CD4-positive, CD25-positive, alpha-beta regulatory T cell (primary cell): ENCODE measurements around the gene ITGA11. TPM values are rescaled to one million over a fixed set of nuclear protein-coding genes. Genes with fewer than 3 reads are reported as not detected.
A peak's percentile ranks its signal among the peaks of the same experiment; 100 is the strongest.

Experiments used
- ATAC-seq, 2 donors: fragments of 150-1000 bp; cut with Tn5 transposase; one replicate each; pipeline ENCODE4 v1.10.0; 2021; ENCODE audit warnings: low read depth in 2 of 2, moderate number of reproducible peaks in 2 of 2, moderate library complexity in 1 of 2
- DNase-seq, 3 donors: peaks; one replicate each; pipeline versions ENCODE4 v3.0.0 to v3.0.0-alpha.2; 2012 to 2022; ENCODE audit warnings: mixed read lengths in 1 of 3
- H3K27ac ChIP-seq: one replicate; pipeline ENCODE4 v1.7.0; 2013; ENCODE audit warnings: mild to moderate bottlenecking, low read length; ENCODE audit not compliant: insufficient read depth, poor library complexity, severe bottlenecking
- H3K27me3 ChIP-seq: one replicate; pipeline ENCODE4 v1.7.0; 2013; ENCODE audit warnings: low read length; ENCODE audit not compliant: control insufficient read depth, insufficient read depth
- H3K36me3 ChIP-seq: one replicate; pipeline ENCODE4 v1.7.0; 2013; ENCODE audit warnings: mild to moderate bottlenecking, low read length, moderate library complexity; ENCODE audit not compliant: control insufficient read depth, insufficient read depth
- H3K4me1 ChIP-seq: 2 replicates; pipeline ENCODE4 v1.7.0; 2013; ENCODE audit warnings: mild to moderate bottlenecking, low read length; ENCODE audit not compliant: insufficient read depth, control insufficient read depth, poor library complexity, severe bottlenecking
- H3K4me3 ChIP-seq: one replicate; pipeline ENCODE4 v1.7.0; 2013; ENCODE audit warnings: low read depth, mild to moderate bottlenecking, low read length, moderate library complexity
- H3K9me3 ChIP-seq, 2 experiments: 1 replicate in 1 of 2; 2 replicates in 1 of 2; pipeline ENCODE4 v1.7.0; 2013; ENCODE audit warnings: low read length in 2 of 2, mild to moderate bottlenecking in 1 of 2, moderate library complexity in 1 of 2; ENCODE audit not compliant: control insufficient read depth in 2 of 2
- H3K27ac Mint-ChIP-seq, 3 donors: one replicate each; pipeline ENCODE4 v1.8.0; 2020 to 2022; ENCODE audit warnings: mild to moderate bottlenecking in 3 of 3, mixed read lengths in 3 of 3, moderate library complexity in 2 of 3
- H3K27me3 Mint-ChIP-seq: one replicate; pipeline ENCODE4 v1.8.0; 2022; ENCODE audit warnings: mild to moderate bottlenecking, mixed read lengths
- H3K36me3 Mint-ChIP-seq: one replicate; pipeline ENCODE4 v1.8.0; 2020; ENCODE audit warnings: mixed read lengths
- H3K4me1 Mint-ChIP-seq, 4 donors: one replicate each; pipeline ENCODE4 v1.8.0; 2020 to 2022; ENCODE audit warnings: mixed read lengths in 4 of 4, mild to moderate bottlenecking in 1 of 4
- H3K4me3 Mint-ChIP-seq, 4 donors: one replicate each; pipeline ENCODE4 v1.8.0; 2020 to 2022; ENCODE audit warnings: mild to moderate bottlenecking in 4 of 4, mixed read lengths in 4 of 4, moderate library complexity in 3 of 4
- H3K9me3 Mint-ChIP-seq, 7 donors: one replicate each; pipeline ENCODE4 v1.8.0; 2020 to 2022; ENCODE audit warnings: mixed read lengths in 7 of 7, mild to moderate bottlenecking in 3 of 7, moderate library complexity in 2 of 7
- polyA plus RNA-seq, 4 donors: library from polyadenylated mRNA; unstranded; fragments of 300-500 nt; fragmentation: Illumina TruSeq; gene quantifications; one replicate each; pipeline ENCODE4 v1.2.3, GENCODE V29; 2021
- total RNA-seq: library from RNA; stranded (reverse); gene quantifications from one replicate; pipeline ENCODE4 v1.2.3, GENCODE V29; 2022

ITGA11 gene
- total and polyA plus RNA-seq, 5 donors from 2014 or later = 0.02 to 0.05 TPM; not detected in 3

- no peaks in the 10 kb centered on the region for H3K27me3 ChIP-seq
- ATAC-seq (no peak), DNase-seq (no peak)
- Mint-ChIP-seq H3K27me3 (peaks cover 6% of the 10 kb centered on the region), H3K9me3 (no peaks in the 10 kb centered on the region), H3K27ac (no peak overlapping the region), H3K36me3 (no peaks in the 10 kb centered on the region), H3K4me1 (no peaks in the 10 kb centered on the region), H3K4me3 (no peak overlapping the region)
- H3K9me3 ChIP-seq = no peaks in the 10 kb centered on the region
- H3K4me3 ChIP-seq = no peak overlapping the region
- no peaks in the 10 kb centered on the region for H3K4me1 ChIP-seq
- H3K27ac ChIP-seq = no peak overlapping the region
- no peaks in the 10 kb centered on the region for H3K36me3 ChIP-seq
Observed at GRCh38 chr15:68317281-68318007, 114.5 kb downstream of the ITGA11 start.

GRCh38 chr15:68316061-68316804 lies 115.7 kb downstream of the ITGA11 start:
- H3K9me3 Mint-ChIP-seq = no peaks in the 10 kb centered on the region
- DNase-seq = no peak
- no peak for ATAC-seq
- no peak overlapping the region for H3K4me3 Mint-ChIP-seq
- Histone ChIP-seq H3K9me3 (no peaks in the 10 kb centered on the region), H3K4me3 (no peak overlapping the region), H3K4me1 (no peaks in the 10 kb centered on the region), H3K27ac (no peak overlapping the region), H3K36me3 (no peaks in the 10 kb centered on the region), H3K27me3 (no peaks in the 10 kb centered on the region)
- no peaks in the 10 kb centered on the region for H3K36me3 Mint-ChIP-seq
- no peak overlapping the region for H3K27ac Mint-ChIP-seq
- H3K4me1 Mint-ChIP-seq = no peaks in the 10 kb centered on the region
- H3K27me3 Mint-ChIP-seq = peaks cover 4% of the 10 kb centered on the region

- no peaks in the 10 kb centered on the region for H3K4me1 Mint-ChIP-seq
Observed at GRCh38 chr15:68315495-68316031, 116.4 kb downstream of the ITGA11 start.

GRCh38 chr15:68315035-68315434 lies 116.9 kb downstream of the ITGA11 start:
- H3K9me3 ChIP-seq = no peaks in the 10 kb centered on the region
- Mint-ChIP-seq H3K4me1 (no peaks in the 10 kb centered on the region), H3K27ac (peak overlapping the region in 1 of 3 donors; percentile 19), H3K36me3 (no peaks in the 10 kb centered on the region), H3K27me3 (no peaks in the 10 kb centered on the region), H3K4me3 (peak overlapping the region in 1 of 4 donors; percentile 28), H3K9me3 (no peaks in the 10 kb centered on the region)
- no peaks in the 10 kb centered on the region for H3K27me3 ChIP-seq
- H3K4me3 ChIP-seq = no peak overlapping the region
- DNase-seq = no peak
- H3K27ac ChIP-seq = no peak overlapping the region
- no peaks in the 10 kb centered on the region for H3K4me1 ChIP-seq
- no peaks in the 10 kb centered on the region for H3K36me3 ChIP-seq
- ATAC-seq = no peak

More at GRCh38 chr15:68315495-68316031, 116.4 kb downstream of the ITGA11 start:
- Mint-ChIP-seq H3K36me3 (no peaks in the 10 kb centered on the region), H3K9me3 (no peaks in the 10 kb centered on the region), H3K27ac (no peak overlapping the region), H3K4me3 (no peak overlapping the region), H3K27me3 (no peaks in the 10 kb centered on the region)
- no peaks in the 10 kb centered on the region for H3K27me3 ChIP-seq
- no peak for DNase-seq
- H3K4me3 ChIP-seq = no peak overlapping the region
- H3K9me3 ChIP-seq = no peaks in the 10 kb centered on the region
- H3K27ac ChIP-seq = no peak overlapping the region
- no peaks in the 10 kb centered on the region for H3K36me3 ChIP-seq
- ATAC-seq = no peak
- H3K4me1 ChIP-seq = no peaks in the 10 kb centered on the region

GRCh38 chr15:68314563-68314962 lies 117.4 kb downstream of the ITGA11 start:
- H3K27ac ChIP-seq = no peak overlapping the region
- H3K27me3 Mint-ChIP-seq = no peaks in the 10 kb centered on the region
- H3K36me3 ChIP-seq = no peaks in the 10 kb centered on the region
- no peaks in the 10 kb centered on the region for H3K36me3 Mint-ChIP-seq
- H3K27ac Mint-ChIP-seq = peak overlapping the region in 1 of 3 donors; percentile 19
- no peaks in the 10 kb centered on the region for H3K9me3 Mint-ChIP-seq
- no peak overlapping the region for H3K4me3 ChIP-seq
- no peaks in the 10 kb centered on the region for H3K27me3 ChIP-seq
- H3K4me3 Mint-ChIP-seq = no peak overlapping the region
- no peak for DNase-seq
- no peaks in the 10 kb centered on the region for H3K4me1 ChIP-seq
- ATAC-seq = no peak
- H3K9me3 ChIP-seq = no peaks in the 10 kb centered on the region
- H3K4me1 Mint-ChIP-seq = no peaks in the 10 kb centered on the region

- no peaks in the 10 kb centered on the region for H3K4me1 ChIP-seq
- Mint-ChIP-seq H3K9me3 (no peaks in the 10 kb centered on the region), H3K27me3 (no peaks in the 10 kb centered on the region), H3K27ac (no peak overlapping the region), H3K36me3 (no peaks in the 10 kb centered on the region), H3K4me1 (no peaks in the 10 kb centered on the region), H3K4me3 (no peak overlapping the region)
- H3K27me3 ChIP-seq = no peaks in the 10 kb centered on the region
- H3K36me3 ChIP-seq = no peaks in the 10 kb centered on the region
- no peak overlapping the region for H3K27ac ChIP-seq
- DNase-seq (no peak), ATAC-seq (no peak)
- no peaks in the 10 kb centered on the region for H3K9me3 ChIP-seq
- H3K4me3 ChIP-seq = no peak overlapping the region
Observed at GRCh38 chr15:68313501-68314410, 118.2 kb downstream of the ITGA11 start.

- no peak overlapping the region for H3K27ac Mint-ChIP-seq
- no peaks in the 10 kb centered on the region for H3K36me3 ChIP-seq
- H3K4me1 Mint-ChIP-seq = no peaks in the 10 kb centered on the region
- no peaks in the 10 kb centered on the region for H3K27me3 Mint-ChIP-seq
- no peaks in the 10 kb centered on the region for H3K9me3 Mint-ChIP-seq
- H3K36me3 Mint-ChIP-seq = no peaks in the 10 kb centered on the region
- H3K27ac ChIP-seq = no peak overlapping the region
- ATAC-seq (no peak), DNase-seq (no peak)
- H3K4me3 Mint-ChIP-seq = no peak overlapping the region
- no peaks in the 10 kb centered on the region for H3K9me3 ChIP-seq
- peaks cover 3% of the 10 kb centered on the region for H3K27me3 ChIP-seq
- no peak overlapping the region for H3K4me3 ChIP-seq
- no peaks in the 10 kb centered on the region for H3K4me1 ChIP-seq
Observed at GRCh38 chr15:68312701-68313204, 119.2 kb downstream of the ITGA11 start.
